Colonic mucosa (tissue), 4 donors: ENCODE data around the gene KAT6B. TPM values are rescaled to one million over a fixed set of nuclear protein-coding genes. Genes with fewer than 3 reads are reported as not detected.

Source experiments
- DNase-seq: peaks from one replicate; pipeline ENCODE4 v3.0.0-alpha.2; 2020
- H3K27ac ChIP-seq: fragments of 200-600 bp; one replicate; pipeline ENCODE4 v1.8.0; 2021
- H3K27me3 ChIP-seq: fragments of 200-600 bp; one replicate; pipeline ENCODE4 v1.8.0; 2021
- H3K36me3 ChIP-seq: fragments of 200-600 bp; one replicate; pipeline ENCODE4 v1.8.0; 2021
- H3K4me1 ChIP-seq: fragments of 200-600 bp; one replicate; pipeline ENCODE4 v1.8.0; 2021; ENCODE audit warnings: mild to moderate bottlenecking
- H3K4me3 ChIP-seq: fragments of 200-600 bp; one replicate; pipeline ENCODE4 v1.8.0; 2021
- H3K9ac ChIP-seq, 2 donors: one replicate each; pipeline ENCODE4 v1.7.0; 2013; ENCODE audit warnings: control low read depth in 2 of 2, low read depth in 2 of 2, low read length in 2 of 2
- H3K9me3 ChIP-seq: fragments of 200-600 bp; one replicate; pipeline ENCODE4 v1.8.0; 2021
- intact Hi-C: fragments of 100-400 bp; cut with DNase I; formaldehyde crosslinking; loops from one replicate; pipeline ENCODE4 v1.14.1; 2022
- total RNA-seq, 2 donors: library from RNA; stranded (reverse); fragmentation: NEBNext Ultra II Directional in 1 of 2; extraction: Animal tissue kit (Norgen Biotek cat#: 25700) in 1 of 2; gene quantifications; one replicate each; pipeline ENCODE4 v1.2.1, GENCODE V29; 2021
- TF ChIP-seq, protein P1 (sequence below): fragments of 200-600 bp; IDR thresholded peaks from one replicate; pipeline ENCODE4 v1.8.0; 2022; ENCODE audit warnings: antibody characterized with exemption, mild to moderate bottlenecking
- donor health status: healthy.
- donor health status: DM: no; HTN: no; CAD: no.
- donor health status: DM: no; HTN: no; CAD: no.

Gene KAT6B
- total RNA-seq, 2 donors from 2014 or later: 18.7 to 24.2 TPM

DNA sequence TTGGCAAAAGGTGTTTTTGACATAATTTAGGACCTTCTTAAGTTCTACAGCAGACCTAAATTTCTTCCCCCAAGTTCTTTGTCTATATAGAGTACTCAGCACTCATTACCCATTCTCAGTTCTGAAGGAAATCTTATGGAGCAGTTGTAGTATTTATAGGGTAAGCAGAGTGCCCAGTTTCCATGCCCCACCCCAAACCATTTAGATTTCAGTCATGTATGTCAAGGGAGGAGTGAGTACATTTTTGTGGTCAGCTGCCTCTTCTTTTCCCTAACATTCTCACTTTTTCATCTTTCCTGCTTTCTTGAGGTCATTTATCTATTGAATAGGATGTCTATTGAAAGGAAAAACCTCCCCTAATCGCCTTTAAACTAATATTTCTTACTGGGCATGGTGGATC lies 83.3 kb downstream of the KAT6B start:
- intact Hi-C loops: no loop called here
- Histone ChIP-seq H3K27ac (no peak overlapping the region), H3K27me3 (no peaks in the 10 kb centered on the region), H3K9me3 (no peaks in the 10 kb centered on the region), H3K9ac (no peak overlapping the region), H3K4me1 (no peaks in the 10 kb centered on the region), H3K4me3 (no peak overlapping the region), H3K36me3 (no peaks in the 10 kb centered on the region)
- DNase-seq: no peak
- TF ChIP-seq, protein P1, sequence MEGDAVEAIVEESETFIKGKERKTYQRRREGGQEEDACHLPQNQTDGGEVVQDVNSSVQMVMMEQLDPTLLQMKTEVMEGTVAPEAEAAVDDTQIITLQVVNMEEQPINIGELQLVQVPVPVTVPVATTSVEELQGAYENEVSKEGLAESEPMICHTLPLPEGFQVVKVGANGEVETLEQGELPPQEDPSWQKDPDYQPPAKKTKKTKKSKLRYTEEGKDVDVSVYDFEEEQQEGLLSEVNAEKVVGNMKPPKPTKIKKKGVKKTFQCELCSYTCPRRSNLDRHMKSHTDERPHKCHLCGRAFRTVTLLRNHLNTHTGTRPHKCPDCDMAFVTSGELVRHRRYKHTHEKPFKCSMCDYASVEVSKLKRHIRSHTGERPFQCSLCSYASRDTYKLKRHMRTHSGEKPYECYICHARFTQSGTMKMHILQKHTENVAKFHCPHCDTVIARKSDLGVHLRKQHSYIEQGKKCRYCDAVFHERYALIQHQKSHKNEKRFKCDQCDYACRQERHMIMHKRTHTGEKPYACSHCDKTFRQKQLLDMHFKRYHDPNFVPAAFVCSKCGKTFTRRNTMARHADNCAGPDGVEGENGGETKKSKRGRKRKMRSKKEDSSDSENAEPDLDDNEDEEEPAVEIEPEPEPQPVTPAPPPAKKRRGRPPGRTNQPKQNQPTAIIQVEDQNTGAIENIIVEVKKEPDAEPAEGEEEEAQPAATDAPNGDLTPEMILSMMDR: no peak

DNA sequence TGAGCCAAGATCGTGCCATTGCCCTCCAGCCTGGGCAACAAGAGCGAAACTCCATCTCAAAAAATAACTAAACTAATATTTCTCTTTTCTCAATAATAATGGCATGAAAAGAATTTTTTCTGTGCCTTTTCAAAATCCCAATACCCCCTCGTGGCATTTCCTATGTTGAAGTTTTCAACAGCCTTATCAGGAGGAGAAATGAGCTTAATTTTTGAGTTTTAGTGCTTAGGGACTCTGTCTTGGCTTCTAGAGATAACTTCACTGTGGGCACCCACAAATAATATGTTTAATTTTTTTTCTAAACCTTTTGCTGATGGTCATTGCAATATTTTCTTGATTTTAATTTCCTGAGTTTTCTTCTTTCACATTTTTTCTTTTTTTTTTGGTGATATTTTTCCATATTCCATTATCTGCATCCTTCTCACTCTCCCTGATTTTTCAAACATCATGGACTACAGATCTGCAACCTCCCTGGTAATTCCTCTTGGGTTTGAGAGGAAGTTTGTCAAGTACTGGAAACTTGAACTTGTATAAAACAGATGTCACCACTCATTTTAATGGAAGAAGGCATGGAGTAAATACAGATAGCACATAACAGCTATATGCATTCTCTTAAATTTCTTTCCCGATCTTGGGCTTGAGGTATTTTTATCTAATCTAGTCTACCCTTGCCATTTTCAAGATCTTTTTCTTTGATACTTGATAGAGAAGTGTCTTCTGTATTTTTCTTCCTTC lies 84.0 kb downstream of the KAT6B start:
- Histone ChIP-seq H3K9ac (no peak overlapping the region), H3K36me3 (no peaks in the 10 kb centered on the region), H3K4me3 (no peak overlapping the region), H3K4me1 (no peaks in the 10 kb centered on the region), H3K27me3 (no peaks in the 10 kb centered on the region), H3K9me3 (no peaks in the 10 kb centered on the region), H3K27ac (no peak overlapping the region)
- intact Hi-C loops: no loop called here
- TF ChIP-seq, protein P1: no peak
- no peak for DNase-seq

DNA sequence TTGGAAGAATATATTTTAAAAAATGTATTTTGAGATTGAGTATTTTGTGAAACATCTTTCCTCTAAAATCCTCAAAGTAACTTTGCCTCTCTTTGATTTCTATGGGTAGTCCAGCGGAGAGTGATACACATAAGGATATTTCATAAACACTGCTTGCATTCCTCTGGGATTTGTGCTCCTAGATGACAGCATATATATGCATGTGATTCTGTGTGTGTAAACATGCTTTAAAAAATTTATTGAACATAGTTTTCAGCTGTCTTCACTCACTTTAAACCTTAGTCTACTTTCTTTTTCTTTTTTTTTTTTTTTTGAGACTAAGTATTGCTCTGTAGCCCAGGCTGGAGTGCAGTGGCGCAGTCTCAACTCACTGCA lies 84.6 kb downstream of the KAT6B start:
- H3K9me3 ChIP-seq: no peaks in the 10 kb centered on the region
- no peaks in the 10 kb centered on the region for H3K4me1 ChIP-seq
- H3K9ac ChIP-seq: no peak overlapping the region
- TF ChIP-seq, protein P1: no peak
- H3K36me3 ChIP-seq: no peaks in the 10 kb centered on the region
- intact Hi-C loops: no loop called here
- no peak for DNase-seq
- no peaks in the 10 kb centered on the region for H3K27me3 ChIP-seq
- H3K27ac ChIP-seq: no peak overlapping the region
- H3K4me3 ChIP-seq: no peak overlapping the region

DNA sequence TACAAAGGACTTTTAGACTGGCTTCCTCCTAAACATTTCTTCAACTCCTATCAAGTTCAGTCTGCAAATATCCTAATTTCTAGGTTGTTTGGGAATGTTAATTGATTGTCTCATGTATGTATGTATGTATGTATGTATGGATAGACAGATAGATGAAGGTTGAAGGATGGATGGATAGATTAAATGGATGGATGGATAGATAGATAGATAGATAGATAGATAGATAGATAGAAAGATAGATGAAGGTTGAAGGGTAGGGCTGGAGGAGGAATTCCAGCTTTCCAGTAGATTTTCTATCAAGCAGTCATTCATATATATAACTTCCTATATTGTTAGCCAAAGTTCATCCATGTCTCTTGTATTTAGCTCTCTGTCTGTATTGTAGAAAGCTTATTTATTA lies 85.8 kb downstream of the KAT6B start:
- DNase-seq: no peak
- no peak overlapping the region for H3K27ac ChIP-seq
- no peaks in the 10 kb centered on the region for H3K4me1 ChIP-seq
- intact Hi-C loops: no loop called here
- no peaks in the 10 kb centered on the region for H3K9me3 ChIP-seq
- no peak overlapping the region for H3K9ac ChIP-seq
- no peaks in the 10 kb centered on the region for H3K36me3 ChIP-seq
- TF ChIP-seq, protein P1: no peak
- no peaks in the 10 kb centered on the region for H3K27me3 ChIP-seq
- no peak overlapping the region for H3K4me3 ChIP-seq

DNA sequence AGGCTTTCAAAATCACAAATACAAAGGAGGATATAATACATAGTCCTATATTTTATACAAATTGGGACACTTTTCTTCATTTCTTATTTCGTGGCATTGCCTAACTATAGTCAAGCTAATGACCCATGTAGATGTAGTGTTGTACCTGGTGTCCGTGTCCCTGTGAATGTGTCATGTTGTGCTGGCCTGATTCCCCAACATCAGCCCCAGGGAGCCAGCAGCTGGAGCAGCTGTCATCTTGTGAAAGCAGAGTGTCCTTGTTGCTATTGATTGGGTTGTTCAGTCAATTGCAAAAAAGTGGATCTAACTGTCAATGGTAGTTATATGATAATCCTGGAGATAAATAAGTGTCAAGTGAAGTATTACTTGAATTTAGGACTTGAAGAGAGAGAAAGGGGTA lies 86.3 kb downstream of the KAT6B start:
- Histone ChIP-seq H3K4me1 (no peaks in the 10 kb centered on the region), H3K36me3 (no peaks in the 10 kb centered on the region), H3K9me3 (no peaks in the 10 kb centered on the region), H3K27me3 (no peaks in the 10 kb centered on the region), H3K9ac (no peak overlapping the region), H3K4me3 (no peak overlapping the region), H3K27ac (no peak overlapping the region)
- TF ChIP-seq, protein P1: no peak
- intact Hi-C loops: no loop called here
- no peak for DNase-seq
